ENCODE measurements around the gene NT5E. TPM values are rescaled to one million over a fixed set of nuclear protein-coding genes. Genes with fewer than 3 reads are reported as not detected.

Gene NT5E
- total RNA-seq, 4 donors from 2014 or later = 0.68 to 6.7 (median 3.2) TPM

- intact Hi-C loops (cut with DNase I) = no loop called here
- Histone ChIP-seq H3K36me3 (peaks cover 0 to 8% (median 0%) of the 10 kb centered on the region in 3 donors), H3K9me3 (no peaks in the 10 kb centered on the region), H3K4me3 (no peak overlapping the region), H3K27me3 (no peaks in the 10 kb centered on the region), H3K4me1 (no peaks in the 10 kb centered on the region), H3K27ac (no peak overlapping the region)
- WGBS, 2 donors = 48 to 78% methylated on average over 1 of the region's 1 CpG
- TF ChIP-seq POLR2A (IDR thresholded peaks at IDR 0.05) (no peak), CTCF (IDR thresholded peaks at IDR 0.05) (no peak)
- no peak for DNase-seq
Observed at GRCh38 chr6:85472744-85473143, 22.9 kb downstream of the NT5E start.

GRCh38 chr6:85473748-85474147, 23.9 kb downstream of the NT5E start:
- intact Hi-C loops (cut with DNase I) = no loop called here

GRCh38 chr6:85476532-85476931, 26.6 kb downstream of the NT5E start:
- intact Hi-C loops (cut with DNase I) = no loop called here
- H3K4me1 ChIP-seq = no peaks in the 10 kb centered on the region
- no peak for TF ChIP-seq CTCF (IDR thresholded peaks at IDR 0.05)
- TF ChIP-seq POLR2A (IDR thresholded peaks at IDR 0.05) = no peak
- 81 to 88% methylated on average over 2 to 4 of the region's 4 CpGs for WGBS, 2 donors
- no peaks in the 10 kb centered on the region for H3K9me3 ChIP-seq
- H3K27me3 ChIP-seq = no peaks in the 10 kb centered on the region
- H3K36me3 ChIP-seq = peaks cover 0 to 8% (median 0%) of the 10 kb centered on the region in 3 donors
- H3K27ac ChIP-seq = no peak overlapping the region
- H3K4me3 ChIP-seq = no peak overlapping the region
- no peak for DNase-seq

More at GRCh38 chr6:85473748-85474147, 23.9 kb downstream of the NT5E start:
- 57 to 81% methylated on average over 1 of the region's 1 CpG for WGBS, 2 donors
- DNase-seq = no peak
- no peaks in the 10 kb centered on the region for H3K4me1 ChIP-seq
- no peaks in the 10 kb centered on the region for H3K27me3 ChIP-seq
- no peaks in the 10 kb centered on the region for H3K9me3 ChIP-seq
- no peak overlapping the region for H3K27ac ChIP-seq
- peaks cover 0 to 8% (median 0%) of the 10 kb centered on the region in 3 donors for H3K36me3 ChIP-seq
- TF ChIP-seq CTCF (IDR thresholded peaks at IDR 0.05) (no peak), POLR2A (IDR thresholded peaks at IDR 0.05) (no peak)
- H3K4me3 ChIP-seq = no peak overlapping the region

GRCh38 chr6:85479208-85479607, 29.3 kb downstream of the NT5E start:
- intact Hi-C loops (cut with DNase I) = no loop called here
- WGBS, 2 donors = 93 to 96% methylated on average over 1 of the region's 1 CpG
- Histone ChIP-seq H3K9me3 (no peaks in the 10 kb centered on the region), H3K4me1 (peaks cover 0 to 8% (median 0%) of the 10 kb centered on the region in 3 donors), H3K27me3 (no peaks in the 10 kb centered on the region), H3K36me3 (peaks cover 0 to 8% (median 0%) of the 10 kb centered on the region in 3 donors), H3K4me3 (no peak overlapping the region), H3K27ac (no peak overlapping the region)
- no peak for DNase-seq
- no peak for TF ChIP-seq POLR2A (IDR thresholded peaks at IDR 0.05)
- TF ChIP-seq CTCF (IDR thresholded peaks at IDR 0.05) = no peak

GRCh38 chr6:85482206-85482904, 32.5 kb downstream of the NT5E start:
- WGBS, 2 donors = 74 to 76% methylated on average over 7 to 8 of the region's 8 CpGs
- H3K4me3 ChIP-seq = no peak overlapping the region
- TF ChIP-seq POLR2A (IDR thresholded peaks at IDR 0.05) (no peak), CTCF (IDR thresholded peaks at IDR 0.05) (no peak)
- H3K4me1 ChIP-seq = peaks cover 0 to 8% (median 0%) of the 10 kb centered on the region in 3 donors
- H3K36me3 ChIP-seq = no peaks in the 10 kb centered on the region
- intact Hi-C loops (cut with DNase I) = loop anchor here (2.0 kb wide), 1 partner anchor 128 kb away; no protein-coding TSS in a partner anchor
- no peaks in the 10 kb centered on the region for H3K9me3 ChIP-seq
- H3K27ac ChIP-seq = peak overlapping the region in 1 of 4 donors; percentile 6
- no peak for DNase-seq
- no peaks in the 10 kb centered on the region for H3K27me3 ChIP-seq

Measured in esophagus squamous epithelium (tissue), 5 donors.